GM23338 (cell line): ENCODE data around the gene TANC2. TPM values are rescaled to one million over a fixed set of nuclear protein-coding genes. Genes with fewer than 3 reads are reported as not detected.

Experiments used
- ATAC-seq: fragments of 200-7000 bp; cut with Tn5 transposase; 3 replicates; pipeline ENCODE4 v1.9.1; 2020
- DNase-seq: peaks from one replicate; pipeline ENCODE4 v3.0.0-alpha.2; 2015; ENCODE audit warnings: low spot score
- H2AFZ ChIP-seq: fragments of 200-600 bp; sonication (generic); 2 replicates; pipeline ENCODE4 v1.8.0; 2016; ENCODE audit warnings: antibody characterized with exemption, mild to moderate bottlenecking, moderate library complexity
- H3F3A ChIP-seq: fragments of 200-600 bp; sonication (generic); replicated peaks from 2 replicates; pipeline ENCODE4 v1.8.0; 2017; ENCODE audit warnings: antibody characterized with exemption, mixed run types, low read depth
- H3K27ac ChIP-seq: fragments of 200-600 bp; sonication (generic); 2 replicates; pipeline ENCODE4 v1.6.1; 2016; ENCODE audit warnings: low read depth
- H3K27me3 ChIP-seq: fragments of 200-600 bp; sonication (generic); 2 replicates; pipeline ENCODE4 v1.8.0; 2016; ENCODE audit warnings: mild to moderate bottlenecking, mixed run types, moderate library complexity; ENCODE audit not compliant: insufficient read depth
- H3K36me3 ChIP-seq: fragments of 200-600 bp; sonication (generic); 2 replicates; pipeline ENCODE4 v1.8.0; 2016; ENCODE audit warnings: mild to moderate bottlenecking; ENCODE audit not compliant: insufficient read depth
- H3K4me1 ChIP-seq: fragments of 200-600 bp; sonication (generic); 2 replicates; pipeline ENCODE4 v1.8.0; 2016; ENCODE audit warnings: mild to moderate bottlenecking, moderate library complexity; ENCODE audit not compliant: insufficient read depth
- H3K4me2 ChIP-seq: fragments of 200-600 bp; sonication (generic); 2 replicates; pipeline ENCODE4 v1.7.1; 2017; ENCODE audit warnings: mixed run types
- H3K4me3 ChIP-seq: fragments of 200-600 bp; sonication (generic); 2 replicates; pipeline ENCODE4 v1.6.1; 2016; ENCODE audit warnings: mixed run types
- H3K79me2 ChIP-seq: fragments of 200-600 bp; sonication (generic); replicated peaks from 2 replicates; pipeline ENCODE4 v1.8.0; 2017; ENCODE audit warnings: mild to moderate bottlenecking; ENCODE audit not compliant: insufficient read depth
- H3K9me2 ChIP-seq: fragments of 200-600 bp; sonication (generic); 2 replicates; pipeline ENCODE4 v1.8.0; 2017; ENCODE audit not compliant: insufficient read depth
- H4K20me1 ChIP-seq: fragments of 200-600 bp; sonication (generic); replicated peaks from 2 replicates; pipeline ENCODE4 v1.8.0; 2017; ENCODE audit warnings: mild to moderate bottlenecking; ENCODE audit not compliant: insufficient read depth
- H3K27ac Mint-ChIP-seq: 2 replicates; pipeline ENCODE4 v1.8.0; 2020; ENCODE audit warnings: inconsistent platforms, mild to moderate bottlenecking, moderate library complexity, mixed read lengths
- H3K27me3 Mint-ChIP-seq: 3 replicates; pipeline ENCODE4 v1.8.0; 2022; ENCODE audit warnings: low read depth, mild to moderate bottlenecking, moderate library complexity, mixed read lengths, inconsistent platforms; ENCODE audit not compliant: insufficient read depth, poor library complexity
- H3K36me3 Mint-ChIP-seq: 3 replicates; pipeline ENCODE4 v1.8.0; 2021; ENCODE audit warnings: low read depth, mild to moderate bottlenecking, inconsistent platforms, moderate library complexity, mixed read lengths
- H3K4me1 Mint-ChIP-seq: 3 replicates; pipeline ENCODE4 v1.8.0; 2020; ENCODE audit warnings: mild to moderate bottlenecking, inconsistent platforms, mixed read lengths
- H3K4me3 Mint-ChIP-seq: 3 replicates; pipeline ENCODE4 v1.8.0; 2021; ENCODE audit warnings: moderate library complexity, mild to moderate bottlenecking, inconsistent platforms, mixed read lengths
- H3K9me3 Mint-ChIP-seq: 3 replicates; pipeline ENCODE4 v1.8.0; 2020; ENCODE audit warnings: moderate library complexity, mild to moderate bottlenecking, inconsistent platforms, mixed read lengths
- CREB1 ChIP-seq: fragments of 250-450 bp; sonication (Bioruptor Pico); IDR thresholded peaks from 2 replicates; pipeline ENCODE4 v1.5.0; 2020; ENCODE audit warnings: low read depth, mild to moderate bottlenecking, moderate library complexity
- CTCF ChIP-seq, 2 experiments: fragments of 200-600 bp in 1 of 2; sonication (generic) in 1 of 2; conservative IDR thresholded peaks; 2 replicates each; pipeline versions ENCODE4 v1.5.1 to v1.6.1; 2016 to 2017; ENCODE audit warnings: antibody characterized with exemption in 2 of 2, low read depth in 2 of 2, mild to moderate bottlenecking in 2 of 2, moderate library complexity in 1 of 2
- ETS1 ChIP-seq: IDR thresholded peaks from 2 replicates; pipeline ENCODE4 v1.6.1; 2016; ENCODE audit warnings: antibody characterized with exemption
- EZH2 ChIP-seq: fragments of 200-600 bp; sonication (generic); IDR thresholded peaks from one replicate; pipeline ENCODE4 v1.8.0; 2017; ENCODE audit warnings: antibody characterized with exemption, mild to moderate bottlenecking, low read depth; ENCODE audit not compliant: unreplicated experiment
- EZH2phosphoT487 ChIP-seq: fragments of 200-600 bp; sonication (generic); IDR thresholded peaks from one replicate; pipeline ENCODE4 v1.8.1; 2018; ENCODE audit warnings: antibody characterized with exemption; ENCODE audit not compliant: unreplicated experiment
- JUNB ChIP-seq: IDR thresholded peaks from one replicate; pipeline ENCODE4 v1.6.1; 2016; ENCODE audit warnings: antibody characterized with exemption; ENCODE audit not compliant: unreplicated experiment
- NANOG ChIP-seq: IDR thresholded peaks from 2 replicates; pipeline ENCODE4 v1.6.1; 2016; ENCODE audit warnings: antibody characterized with exemption, borderline replicate concordance
- POLR2AphosphoS5 ChIP-seq: IDR thresholded peaks from 2 replicates; pipeline ENCODE4 v1.6.1; 2016; ENCODE audit warnings: antibody characterized with exemption, low read depth
- REST ChIP-seq: IDR thresholded peaks from one replicate; pipeline ENCODE4 v1.6.1; 2018; ENCODE audit warnings: antibody characterized with exemption; ENCODE audit not compliant: unreplicated experiment
- STAT1 ChIP-seq: IDR thresholded peaks from one replicate; pipeline ENCODE4 v1.6.1; 2016; ENCODE audit warnings: antibody characterized with exemption; ENCODE audit not compliant: unreplicated experiment
- ZNF114 ChIP-seq: fragments of 250-450 bp; sonication (Bioruptor Pico); IDR thresholded peaks from 2 replicates; pipeline ENCODE4 v1.5.0; 2020; ENCODE audit warnings: mild to moderate bottlenecking, moderate library complexity
- ZNF331 ChIP-seq: fragments of 250-450 bp; sonication (Bioruptor Pico); IDR thresholded peaks from 2 replicates; pipeline ENCODE4 v1.5.0; 2020; ENCODE audit warnings: low read depth, mild to moderate bottlenecking, moderate library complexity
- ZNF462 ChIP-seq: fragments of 250-450 bp; sonication (Bioruptor Pico); IDR thresholded peaks from 2 replicates; pipeline ENCODE4 v1.5.0; 2020; ENCODE audit warnings: mild to moderate bottlenecking, moderate library complexity
- polyA plus RNA-seq: library from polyadenylated mRNA; unstranded; fragments of >200 nt; fragmentation: Nextera tagmentation; extraction: Ambion mirVana; gene quantifications from 2 replicates; pipeline ENCODE4 v1.2.1, GENCODE V29; 2016
- total RNA-seq: library from RNA; depleted of rRNA; stranded (reverse); fragments of >200 nt; shearing (Covaris generic); gene quantifications from 2 replicates; pipeline ENCODE4 v1.2.3, GENCODE V29; 2014

The TANC2 gene
- total and polyA plus RNA-seq, 2 experiments from 2014 or later, result 1.7 to 5.9 TPM

GRCh38 chr17:62941358-62941991 is 24.6 kb upstream of the TANC2 start:
- H3K27ac ChIP-seq, result no peak overlapping the region
- DNase-seq (no peak), ATAC-seq (no peak)
- no peaks in the 10 kb centered on the region for H3K9me2 ChIP-seq
- H4K20me1 ChIP-seq, result no peaks in the 10 kb centered on the region
- TF ChIP-seq EZH2, result no peak
- no peak for TF ChIP-seq STAT1
- no peak for TF ChIP-seq CTCF (conservative IDR thresholded peaks at IDR 0.05; ENCODE audit: low read depth in 2 of 2)
- TF ChIP-seq REST, result no peak
- TF ChIP-seq ZNF331 (CRISPR knock-in tag), result no peak
- no peak for TF ChIP-seq CREB1
- TF ChIP-seq POLR2AphosphoS5, result no peak
- TF ChIP-seq EZH2phosphoT487, result no peak
- TF ChIP-seq JUNB, result no peak
- TF ChIP-seq ZNF462 (CRISPR knock-in tag), result no peak
- no peak for TF ChIP-seq ETS1
- TF ChIP-seq ZNF114, result no peak
- TF ChIP-seq NANOG, result no peak
- no peaks in the 10 kb centered on the region for H3K27me3 Mint-ChIP-seq
- no peaks in the 10 kb centered on the region for H3K79me2 ChIP-seq
- H3K4me1 Mint-ChIP-seq, result no peaks in the 10 kb centered on the region
- peaks cover 10% of the 10 kb centered on the region; the same call in 2 of the 3 replicates for H3K36me3 Mint-ChIP-seq
- H3K36me3 ChIP-seq, result no peaks in the 10 kb centered on the region
- H3K27ac Mint-ChIP-seq, result no peak overlapping the region
- no peaks in the 10 kb centered on the region for H3K4me1 ChIP-seq
- no peaks in the 10 kb centered on the region for H3K27me3 ChIP-seq
- no peak overlapping the region for H3K4me2 ChIP-seq
- H2AFZ ChIP-seq, result no peak overlapping the region
- H3K4me3 ChIP-seq, result no peak overlapping the region
- peaks cover 13% of the 10 kb centered on the region; the same call in 2 of the 3 replicates for H3K9me3 Mint-ChIP-seq
- no peaks in the 10 kb centered on the region for H3F3A ChIP-seq
- no peak overlapping the region for H3K4me3 Mint-ChIP-seq
